B cell (primary cell): ENCODE data around the gene PACRG.

Experiments
- EZH2 ChIP-seq: IDR thresholded peaks from 2 replicates; pipeline ENCODE4 v1.6.1; 2012; ENCODE audit warnings: borderline replicate concordance, low read depth, mild to moderate bottlenecking, moderate library complexity, low read length; ENCODE audit not compliant: insufficient read depth, poor library complexity, severe bottlenecking
- TF ChIP-seq, protein P1 (sequence below): fragments of 200-600 bp; IDR thresholded peaks from one replicate; pipeline ENCODE4 v1.8.0; 2022; ENCODE audit warnings: antibody characterized with exemption, mild to moderate bottlenecking

DNA sequence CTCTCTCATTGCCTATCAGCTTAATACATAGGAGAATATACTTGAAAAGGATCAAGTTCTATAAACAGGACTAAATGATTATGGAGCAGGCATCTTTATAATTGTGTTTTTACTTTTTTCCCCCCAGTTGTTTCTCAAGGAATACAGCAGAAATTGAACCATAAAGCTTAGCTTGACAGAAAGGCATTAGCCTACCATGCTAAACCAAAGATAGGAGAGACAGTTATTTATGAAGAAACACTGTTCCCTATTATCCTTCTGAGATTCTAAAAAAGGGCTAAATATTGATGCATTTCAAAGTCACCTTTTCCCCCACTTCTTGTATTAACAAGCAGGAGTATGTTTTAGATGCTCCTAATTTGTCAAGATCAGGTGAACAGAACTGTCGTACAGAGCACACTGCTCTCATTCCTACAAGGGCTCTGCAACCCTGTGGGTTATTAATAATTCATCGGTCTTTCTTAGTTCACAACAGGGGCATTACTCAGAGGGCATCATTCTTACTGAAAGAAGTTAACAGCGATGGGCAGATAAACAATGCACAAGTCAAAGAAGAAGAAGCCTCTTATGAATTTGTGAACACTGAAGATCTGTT, 38.9 kb upstream of the PACRG start:
- TF ChIP-seq, protein P1, sequence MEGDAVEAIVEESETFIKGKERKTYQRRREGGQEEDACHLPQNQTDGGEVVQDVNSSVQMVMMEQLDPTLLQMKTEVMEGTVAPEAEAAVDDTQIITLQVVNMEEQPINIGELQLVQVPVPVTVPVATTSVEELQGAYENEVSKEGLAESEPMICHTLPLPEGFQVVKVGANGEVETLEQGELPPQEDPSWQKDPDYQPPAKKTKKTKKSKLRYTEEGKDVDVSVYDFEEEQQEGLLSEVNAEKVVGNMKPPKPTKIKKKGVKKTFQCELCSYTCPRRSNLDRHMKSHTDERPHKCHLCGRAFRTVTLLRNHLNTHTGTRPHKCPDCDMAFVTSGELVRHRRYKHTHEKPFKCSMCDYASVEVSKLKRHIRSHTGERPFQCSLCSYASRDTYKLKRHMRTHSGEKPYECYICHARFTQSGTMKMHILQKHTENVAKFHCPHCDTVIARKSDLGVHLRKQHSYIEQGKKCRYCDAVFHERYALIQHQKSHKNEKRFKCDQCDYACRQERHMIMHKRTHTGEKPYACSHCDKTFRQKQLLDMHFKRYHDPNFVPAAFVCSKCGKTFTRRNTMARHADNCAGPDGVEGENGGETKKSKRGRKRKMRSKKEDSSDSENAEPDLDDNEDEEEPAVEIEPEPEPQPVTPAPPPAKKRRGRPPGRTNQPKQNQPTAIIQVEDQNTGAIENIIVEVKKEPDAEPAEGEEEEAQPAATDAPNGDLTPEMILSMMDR: no peak
- TF ChIP-seq EZH2: no peak
